Type B pancreatic cell (in vitro differentiated cells): ENCODE results near the gene MYH7. TPM values are rescaled to one million over a fixed set of nuclear protein-coding genes. Genes with fewer than 3 reads are reported as not detected.
"Not testable (repeated sequence)": the region's sequence is repeated elsewhere in the genome, so short reads cannot be mapped to it uniquely, and the experiment has no call there.

ENCODE experiments used
- DNase-seq: peaks from one replicate; pipeline ENCODE4 v3.0.0; 2021; ENCODE audit warnings: mixed read lengths; ENCODE audit not compliant: unreplicated experiment; ENCODE audit errors: extremely low spot score
- H3K27ac Mint-ChIP-seq: 2 replicates; pipeline ENCODE4 v1.8.0; 2021; ENCODE audit warnings: mild to moderate bottlenecking, mixed read lengths
- H3K27me3 Mint-ChIP-seq: 2 replicates; pipeline ENCODE4 v1.8.0; 2021; ENCODE audit warnings: mixed read lengths
- H3K36me3 Mint-ChIP-seq: 2 replicates; pipeline ENCODE4 v1.8.0; 2021; ENCODE audit warnings: mixed read lengths
- H3K4me1 Mint-ChIP-seq: one replicate; pipeline ENCODE4 v1.8.0; 2021; ENCODE audit warnings: mixed read lengths; ENCODE audit not compliant: unreplicated experiment
- H3K4me3 Mint-ChIP-seq: 2 replicates; pipeline ENCODE4 v1.8.0; 2021; ENCODE audit warnings: mild to moderate bottlenecking, mixed read lengths
- H3K9me3 Mint-ChIP-seq: 2 replicates; pipeline ENCODE4 v1.8.0; 2021; ENCODE audit warnings: mixed read lengths
- CTCF ChIP-seq: fragments of 200-600 bp; sonication (generic); conservative IDR thresholded peaks from 2 replicates; pipeline ENCODE4 v1.5.0; 2021; ENCODE audit warnings: antibody characterized with exemption, mild to moderate bottlenecking
- total RNA-seq: library from RNA; stranded (reverse); gene quantifications from 2 replicates; pipeline ENCODE4 v1.2.1, GENCODE V29; 2021; ENCODE audit warnings: low replicate concordance

The MYH7 gene
- total RNA-seq, 1 donor from 2014 or later: 0.14 TPM

DNA sequence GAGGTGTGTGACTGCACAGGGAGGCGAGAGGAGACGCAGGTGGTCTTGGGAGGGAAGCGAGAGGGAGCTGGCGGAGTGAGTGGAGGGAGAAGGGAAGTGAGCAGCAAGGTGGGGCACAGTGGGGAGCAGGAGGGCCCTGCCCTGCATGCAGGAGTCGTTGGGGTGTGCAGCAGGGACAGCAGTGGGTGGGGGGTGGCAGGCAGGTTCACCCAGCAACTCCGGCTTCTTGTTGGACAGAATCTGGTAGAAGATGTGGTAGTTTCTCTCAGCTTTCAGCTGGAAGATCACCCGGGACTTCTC, 32.4 kb downstream of the MYH7 start:
- TF ChIP-seq CTCF: no peak
- Mint-ChIP-seq H3K9me3 (no peaks in the 10 kb centered on the region), H3K27me3 (peaks cover 30% of the 10 kb centered on the region)

DNA sequence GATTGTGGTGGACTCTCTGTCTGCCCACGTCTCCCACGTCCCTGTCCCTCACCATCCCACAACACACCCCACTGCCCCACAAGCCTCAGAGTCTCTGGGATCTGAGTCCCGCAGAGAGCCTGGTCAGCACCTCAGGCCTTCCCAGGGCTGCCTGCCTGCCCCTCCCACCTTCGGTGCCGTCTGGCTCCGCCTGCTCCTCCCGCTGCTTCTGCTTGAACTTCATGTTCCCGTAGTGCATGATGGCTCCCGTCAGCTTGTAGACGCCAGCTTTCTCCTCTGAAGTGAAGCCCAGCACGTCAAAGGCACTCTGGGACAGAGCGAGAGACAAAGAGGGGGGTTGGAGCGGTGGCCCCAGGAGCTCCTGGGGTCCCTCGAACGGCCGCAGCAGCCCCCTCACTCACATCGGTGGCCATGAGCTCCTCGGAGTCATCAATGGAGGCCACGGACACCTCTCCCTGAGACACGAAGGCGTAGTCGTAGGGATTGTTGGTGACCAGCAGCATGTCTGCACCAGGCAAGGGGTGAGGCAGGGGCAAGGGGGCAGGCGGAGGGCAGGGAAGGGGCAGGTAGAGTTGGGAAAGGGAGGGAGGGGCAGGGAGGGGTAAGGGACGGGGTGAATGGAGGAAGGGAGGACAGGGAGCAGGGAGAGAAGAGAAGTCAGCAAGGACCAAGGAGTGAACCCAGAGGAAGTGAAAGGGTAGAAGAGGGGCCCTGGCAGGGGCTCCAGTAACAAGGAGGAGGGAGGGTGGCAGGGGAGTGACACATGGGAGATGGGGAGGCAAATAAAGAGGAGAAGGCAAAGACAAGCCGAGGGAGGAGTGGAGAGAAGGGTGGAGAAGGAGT, 32.9 kb downstream of the MYH7 start:
- Mint-ChIP-seq H3K36me3 (no peaks in the 10 kb centered on the region), H3K4me3 (no peak overlapping the region), H3K4me1 (peaks cover 9% of the 10 kb centered on the region), H3K9me3 (no peaks in the 10 kb centered on the region), H3K27me3 (peaks cover 26% of the 10 kb centered on the region), H3K27ac (no peak overlapping the region)
- DNase-seq: no peak
- TF ChIP-seq CTCF: no peak

More for the DNA sequence above, 32.4 kb downstream of the MYH7 start:
- H3K4me1 Mint-ChIP-seq: peaks cover 9% of the 10 kb centered on the region
- H3K27ac Mint-ChIP-seq: no peak overlapping the region
- no peak overlapping the region for H3K4me3 Mint-ChIP-seq
- H3K36me3 Mint-ChIP-seq: no peaks in the 10 kb centered on the region
- no peak for DNase-seq

GRCh38 chr14:23401291-23401690, 34.2 kb downstream of the MYH7 start:
- Mint-ChIP-seq H3K27ac (no peak overlapping the region), H3K27me3 (peaks cover 20% of the 10 kb centered on the region), H3K9me3 (no peaks in the 10 kb centered on the region), H3K4me3 (no peak overlapping the region), H3K4me1 (peaks cover 9% of the 10 kb centered on the region), H3K36me3 (no peaks in the 10 kb centered on the region)
- DNase-seq: no peak
- TF ChIP-seq CTCF: no peak

DNA sequence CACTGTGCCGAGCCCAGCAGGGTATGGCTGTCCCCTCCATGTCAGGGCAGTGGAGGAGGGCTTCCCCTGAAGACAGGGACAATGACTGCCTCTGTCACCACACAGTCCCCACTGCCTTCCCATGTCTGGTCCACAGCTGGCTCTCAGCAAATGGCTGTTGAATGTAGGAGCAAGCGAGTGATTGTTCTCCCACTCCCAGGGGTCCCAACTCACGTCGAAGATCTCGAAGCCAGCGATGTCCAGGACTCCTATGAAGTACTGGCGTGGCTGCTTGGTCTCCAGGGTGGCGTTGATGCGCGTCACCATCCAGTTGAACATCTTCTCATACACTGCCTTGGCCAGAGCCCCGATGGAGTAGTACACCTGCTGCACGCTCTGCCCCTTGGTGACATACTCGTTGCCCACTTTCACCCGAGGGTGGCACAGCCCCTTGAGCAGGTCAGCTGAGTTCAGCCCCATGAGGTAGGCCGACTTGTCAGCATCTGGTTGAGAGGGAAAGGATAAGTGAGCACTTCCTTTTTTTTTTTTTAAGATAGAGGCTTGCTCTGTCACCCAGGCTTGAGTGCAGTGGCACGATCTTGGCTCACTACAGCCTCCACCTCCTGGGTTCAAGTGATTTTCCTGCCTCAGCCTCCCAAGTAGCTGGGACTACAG, 34.8 kb downstream of the MYH7 start:
- H3K9me3 Mint-ChIP-seq: not testable (repeated sequence)

GRCh38 chr14:23399591-23399990, 35.9 kb downstream of the MYH7 start:
- peaks cover 11% of the 10 kb centered on the region for H3K27me3 Mint-ChIP-seq
- no peak for TF ChIP-seq CTCF
- peaks cover 9% of the 10 kb centered on the region for H3K4me1 Mint-ChIP-seq

More for the DNA sequence above, 34.8 kb downstream of the MYH7 start:
- H3K27me3 Mint-ChIP-seq: peaks cover 15% of the 10 kb centered on the region
- not testable (repeated sequence) for H3K36me3 Mint-ChIP-seq, H3K4me3 Mint-ChIP-seq, H3K4me1 Mint-ChIP-seq, H3K27ac Mint-ChIP-seq, DNase-seq

DNA sequence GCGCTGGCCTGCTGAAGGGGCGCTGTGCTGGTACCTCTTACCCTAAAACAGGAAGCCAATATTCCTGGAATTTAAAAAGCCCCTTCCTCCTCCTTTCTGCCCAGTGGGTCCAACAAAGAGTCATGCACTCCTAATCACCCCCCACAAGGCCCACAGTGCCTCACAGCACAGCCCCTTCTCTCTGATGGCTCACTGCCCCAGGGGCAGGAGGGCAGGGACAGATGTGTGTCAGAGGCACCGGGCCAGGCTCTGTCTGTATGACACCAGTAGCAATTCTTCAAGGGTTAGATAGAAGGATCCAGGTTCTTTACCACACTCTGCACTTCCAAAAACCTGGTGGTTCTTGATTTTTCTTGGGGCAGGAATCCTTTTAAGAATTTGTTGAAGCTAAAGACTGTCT, 36.3 kb downstream of the MYH7 start:
- H3K4me1 Mint-ChIP-seq: peaks cover 9% of the 10 kb centered on the region
- no peak for TF ChIP-seq CTCF
- no peak overlapping the region for H3K4me3 Mint-ChIP-seq
- no peaks in the 10 kb centered on the region for H3K36me3 Mint-ChIP-seq
- no peak overlapping the region for H3K27ac Mint-ChIP-seq
- peaks cover 11% of the 10 kb centered on the region for H3K27me3 Mint-ChIP-seq
- DNase-seq: no peak
- H3K9me3 Mint-ChIP-seq: no peaks in the 10 kb centered on the region

More at GRCh38 chr14:23399591-23399990, 35.9 kb downstream of the MYH7 start:
- Mint-ChIP-seq H3K4me3 (no peak overlapping the region), H3K9me3 (no peaks in the 10 kb centered on the region), H3K27ac (peak overlapping the region; percentile 51), H3K36me3 (no peaks in the 10 kb centered on the region)
- DNase-seq: no peak
